OCI-LY7 (cell line): ENCODE results near the gene ARRB1.
A peak's percentile ranks its signal among the peaks of the same experiment; 100 is the strongest.

ENCODE experiments used
- EZH2phosphoT487 ChIP-seq: fragments of 200-600 bp; sonication (generic); IDR thresholded peaks from 2 replicates; pipeline ENCODE4 v1.6.1; 2018; ENCODE audit warnings: low read depth, borderline replicate concordance, mild to moderate bottlenecking, mixed run types, antibody characterized with exemption, low read length, moderate library complexity, mixed read lengths
- TF ChIP-seq, protein P1 (sequence below): fragments of 200-600 bp; sonication (generic); conservative IDR thresholded peaks from 2 replicates; pipeline ENCODE4 v1.5.1; 2014; ENCODE audit warnings: mild to moderate bottlenecking, antibody characterized with exemption, low read length, moderate library complexity, mixed read lengths

DNA sequence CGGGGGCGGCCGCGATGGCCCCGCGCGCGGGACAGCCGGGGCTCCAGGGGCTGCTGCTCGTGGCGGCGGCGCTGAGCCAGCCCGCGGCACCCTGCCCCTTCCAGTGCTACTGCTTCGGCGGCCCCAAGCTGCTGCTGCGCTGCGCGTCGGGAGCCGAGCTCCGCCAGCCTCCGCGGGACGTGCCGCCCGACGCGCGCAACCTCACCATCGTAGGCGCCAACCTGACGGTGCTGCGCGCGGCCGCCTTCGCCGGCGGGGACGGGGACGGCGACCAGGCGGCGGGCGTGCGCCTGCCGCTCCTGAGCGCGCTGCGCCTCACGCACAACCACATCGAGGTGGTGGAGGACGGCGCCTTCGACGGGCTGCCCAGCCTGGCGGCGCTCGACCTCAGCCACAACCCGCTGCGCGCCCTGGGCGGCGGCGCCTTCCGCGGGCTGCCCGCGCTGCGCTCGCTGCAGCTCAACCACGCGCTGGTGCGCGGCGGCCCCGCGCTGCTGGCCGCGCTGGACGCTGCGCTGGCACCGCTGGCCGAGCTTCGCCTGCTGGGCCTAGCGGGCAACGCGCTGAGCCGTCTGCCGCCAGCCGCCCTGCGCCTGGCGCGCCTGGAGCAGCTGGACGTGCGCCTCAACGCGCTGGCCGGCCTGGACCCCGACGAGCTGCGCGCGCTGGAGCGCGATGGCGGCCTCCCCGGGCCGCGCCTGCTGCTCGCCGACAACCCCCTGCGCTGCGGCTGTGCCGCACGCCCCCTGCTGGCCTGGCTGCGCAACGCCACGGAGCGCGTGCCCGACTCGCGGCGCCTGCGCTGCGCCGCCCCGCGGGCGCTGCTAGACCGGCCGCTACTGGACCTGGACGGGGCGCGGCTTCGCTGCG is 110.2 kb downstream of the ARRB1 start:
- TF ChIP-seq EZH2phosphoT487: no peak
- TF ChIP-seq, protein P1, sequence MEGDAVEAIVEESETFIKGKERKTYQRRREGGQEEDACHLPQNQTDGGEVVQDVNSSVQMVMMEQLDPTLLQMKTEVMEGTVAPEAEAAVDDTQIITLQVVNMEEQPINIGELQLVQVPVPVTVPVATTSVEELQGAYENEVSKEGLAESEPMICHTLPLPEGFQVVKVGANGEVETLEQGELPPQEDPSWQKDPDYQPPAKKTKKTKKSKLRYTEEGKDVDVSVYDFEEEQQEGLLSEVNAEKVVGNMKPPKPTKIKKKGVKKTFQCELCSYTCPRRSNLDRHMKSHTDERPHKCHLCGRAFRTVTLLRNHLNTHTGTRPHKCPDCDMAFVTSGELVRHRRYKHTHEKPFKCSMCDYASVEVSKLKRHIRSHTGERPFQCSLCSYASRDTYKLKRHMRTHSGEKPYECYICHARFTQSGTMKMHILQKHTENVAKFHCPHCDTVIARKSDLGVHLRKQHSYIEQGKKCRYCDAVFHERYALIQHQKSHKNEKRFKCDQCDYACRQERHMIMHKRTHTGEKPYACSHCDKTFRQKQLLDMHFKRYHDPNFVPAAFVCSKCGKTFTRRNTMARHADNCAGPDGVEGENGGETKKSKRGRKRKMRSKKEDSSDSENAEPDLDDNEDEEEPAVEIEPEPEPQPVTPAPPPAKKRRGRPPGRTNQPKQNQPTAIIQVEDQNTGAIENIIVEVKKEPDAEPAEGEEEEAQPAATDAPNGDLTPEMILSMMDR: peak; percentile 58
